NCI-H2081 (cell line): Measurements from ENCODE around the gene FBXO33.

Experiments used
- DNase-seq, 2 experiments: peaks; one replicate each; lab custom pipeline; 2025; lab: John Stamatoyannopoulos, UW

Gene FBXO33, protein sequence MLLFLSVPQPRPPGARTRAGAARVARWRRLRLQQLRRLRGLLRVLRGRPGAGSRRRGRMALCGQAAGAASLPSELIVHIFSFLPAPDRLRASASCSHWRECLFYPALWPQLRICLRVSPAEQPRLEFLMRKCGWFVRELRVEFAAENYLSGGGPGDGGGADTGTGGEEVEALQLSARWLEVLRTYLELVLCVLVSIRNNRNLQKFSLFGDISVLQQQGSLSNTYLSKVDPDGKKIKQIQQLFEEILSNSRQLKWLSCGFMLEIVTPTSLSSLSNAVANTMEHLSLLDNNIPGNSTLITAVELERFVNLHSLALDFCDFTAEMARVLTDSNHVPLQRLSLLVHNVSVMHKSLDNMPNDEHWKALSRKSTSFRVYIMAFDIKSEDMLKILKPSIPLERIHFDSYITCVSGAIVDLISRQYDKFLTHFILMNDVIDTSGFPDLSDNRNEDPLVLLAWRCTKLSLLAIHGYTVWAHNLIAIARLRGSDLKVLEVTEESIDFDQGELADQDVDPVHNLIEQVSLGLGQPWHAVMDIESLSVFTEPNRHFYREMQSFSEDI

DNA sequence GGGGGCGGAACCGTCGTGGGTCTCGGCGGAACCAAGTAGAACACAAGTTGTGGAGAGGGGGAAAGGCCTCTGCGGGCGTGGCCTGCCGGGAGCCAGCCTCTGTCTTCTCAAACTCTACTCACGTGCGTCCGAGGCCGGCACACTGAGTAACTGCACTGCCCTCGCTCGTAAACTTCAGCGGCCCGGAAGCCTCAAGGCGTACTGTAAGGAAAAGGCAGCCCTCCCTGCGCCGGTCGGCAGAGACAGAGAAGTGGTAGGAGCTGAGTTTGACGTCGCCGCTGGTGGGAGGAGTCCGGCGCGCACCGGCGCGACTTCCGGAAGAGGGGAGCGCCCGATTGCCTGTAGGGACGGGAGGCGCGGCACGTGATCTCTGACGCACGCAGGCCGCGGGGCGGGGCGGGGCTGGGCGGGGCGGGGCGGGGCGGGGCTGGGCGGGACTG, at the start of gene FBXO33:
Gene FBXO33 (minus strand): TSS at position 255 of the 440 bp plus-strand sequence. CDS start 271 bp downstream, outside the sequence.
- peak; percentile 92 to 93 for DNase-seq

DNA sequence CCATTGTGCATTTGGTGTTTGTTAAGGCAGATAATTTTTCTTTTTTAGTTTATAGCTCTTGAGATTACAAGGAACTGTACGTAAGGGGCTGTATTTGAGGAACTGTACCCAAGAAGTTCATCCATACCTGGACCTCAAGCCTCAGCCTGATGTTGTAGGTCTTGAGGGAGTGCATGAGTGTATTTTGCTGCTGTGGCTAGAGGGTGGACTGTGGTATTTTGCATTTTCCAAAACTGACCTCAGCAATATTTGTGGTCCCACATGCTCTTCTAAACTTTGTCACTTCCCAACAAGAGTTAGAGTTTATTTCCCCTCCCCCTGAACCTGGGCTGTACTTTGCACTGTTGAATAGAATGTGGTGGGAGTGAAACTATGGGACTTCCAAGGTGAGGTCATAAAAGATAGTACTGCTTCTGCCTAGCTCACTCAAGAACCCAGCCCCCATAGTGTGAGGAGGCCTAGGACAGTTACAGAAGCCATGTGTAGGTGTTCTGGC, 42.2 kb upstream of the FBXO33 start:
- no peak for DNase-seq

GRCh38 chr14:39472078-39472477, 39.8 kb upstream of the FBXO33 start:
- no peak for DNase-seq

GRCh38 chr14:39469094-39469710, 37.0 kb upstream of the FBXO33 start:
- no peak for DNase-seq

- peak; percentile 11 to 60 for DNase-seq
These were observed 35.8 kb upstream of the FBXO33 start for GRCh38 chr14:39467889-39468524.

GRCh38 chr14:39459795-39460478, 27.7 kb upstream of the FBXO33 start:
- no peak for DNase-seq

- no peak for DNase-seq
These were observed 24.5 kb upstream of the FBXO33 start for GRCh38 chr14:39456702-39457250.

- DNase-seq = no peak
These were observed 22.8 kb upstream of the FBXO33 start for GRCh38 chr14:39454906-39455539.

GRCh38 chr14:39452680-39453079, 20.4 kb upstream of the FBXO33 start:
- DNase-seq = no peak

GRCh38 chr14:39451811-39452210, 19.6 kb upstream of the FBXO33 start:
- no peak for DNase-seq

- DNase-seq = no peak
These were observed 15.0 kb upstream of the FBXO33 start for GRCh38 chr14:39447175-39447661.

GRCh38 chr14:39446131-39446744, 14.0 kb upstream of the FBXO33 start:
- DNase-seq = no peak

DNA sequence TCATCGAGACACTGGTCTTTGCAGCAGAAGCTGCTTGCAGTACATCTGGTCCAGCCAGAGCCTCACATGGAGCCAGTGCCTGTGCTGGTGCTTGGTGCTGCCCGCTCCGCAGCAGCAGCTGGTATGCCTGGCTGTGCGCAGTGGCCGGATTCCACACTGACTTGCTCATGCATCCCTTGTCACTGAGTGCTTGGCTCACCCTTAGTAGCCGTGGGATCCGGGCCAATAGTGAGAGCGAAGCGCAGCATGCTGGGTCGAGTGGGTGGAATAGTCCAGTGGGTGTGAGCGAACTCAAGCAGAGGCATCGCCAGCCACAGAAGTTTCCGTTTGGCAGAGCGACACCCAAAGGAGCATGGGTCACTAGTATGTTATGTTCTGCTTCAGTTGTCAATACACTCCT, 10.1 kb upstream of the FBXO33 start:
- DNase-seq = no peak

DNA sequence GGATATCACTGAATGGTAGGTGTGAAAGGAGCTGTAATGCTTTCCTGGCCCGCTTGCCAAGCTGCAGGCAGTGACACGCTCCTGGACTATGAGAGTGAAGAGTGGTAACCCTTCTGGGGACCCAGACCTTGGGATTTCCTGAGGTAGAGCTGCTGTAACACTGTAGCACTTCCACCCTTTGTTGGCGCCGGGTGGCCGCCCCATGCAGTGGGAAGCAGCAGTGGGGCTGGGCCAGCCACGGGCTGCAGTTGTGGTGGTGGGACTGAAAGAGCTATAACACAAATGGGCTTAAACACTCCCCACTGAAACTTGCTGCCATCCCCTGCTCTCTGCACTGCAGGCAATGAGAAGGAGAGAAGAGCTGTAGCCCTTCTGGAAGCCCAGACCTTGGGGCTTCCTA, 9.6 kb upstream of the FBXO33 start:
- DNase-seq = no peak

GRCh38 chr14:39440975-39441374, 8.7 kb upstream of the FBXO33 start:
- no peak for DNase-seq

- no peak for DNase-seq
These were observed 3.0 kb upstream of the FBXO33 start for GRCh38 chr14:39435241-39435640.

DNA sequence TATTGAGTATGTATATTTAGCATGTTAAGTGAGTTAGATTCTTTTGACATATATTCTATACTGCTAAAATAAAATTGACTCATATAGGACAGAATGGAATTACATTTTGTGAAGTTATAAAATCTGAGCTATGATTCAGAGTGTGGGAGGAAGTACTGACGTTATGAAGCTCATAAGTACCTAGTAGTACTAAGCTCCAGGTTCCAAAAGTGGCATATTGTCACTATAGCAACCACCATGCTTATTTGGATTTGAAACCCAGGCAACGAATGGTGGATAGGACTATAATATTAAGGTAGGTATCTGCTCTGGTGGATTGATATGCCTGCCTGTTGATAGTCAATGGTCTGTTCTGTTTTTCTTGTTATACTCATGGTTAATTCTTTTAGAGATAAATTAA, 2.2 kb upstream of the FBXO33 start:
- no peak for DNase-seq

GRCh38 chr14:39433452-39433813, 1.2 kb upstream of the FBXO33 start:
- no peak for DNase-seq

DNA sequence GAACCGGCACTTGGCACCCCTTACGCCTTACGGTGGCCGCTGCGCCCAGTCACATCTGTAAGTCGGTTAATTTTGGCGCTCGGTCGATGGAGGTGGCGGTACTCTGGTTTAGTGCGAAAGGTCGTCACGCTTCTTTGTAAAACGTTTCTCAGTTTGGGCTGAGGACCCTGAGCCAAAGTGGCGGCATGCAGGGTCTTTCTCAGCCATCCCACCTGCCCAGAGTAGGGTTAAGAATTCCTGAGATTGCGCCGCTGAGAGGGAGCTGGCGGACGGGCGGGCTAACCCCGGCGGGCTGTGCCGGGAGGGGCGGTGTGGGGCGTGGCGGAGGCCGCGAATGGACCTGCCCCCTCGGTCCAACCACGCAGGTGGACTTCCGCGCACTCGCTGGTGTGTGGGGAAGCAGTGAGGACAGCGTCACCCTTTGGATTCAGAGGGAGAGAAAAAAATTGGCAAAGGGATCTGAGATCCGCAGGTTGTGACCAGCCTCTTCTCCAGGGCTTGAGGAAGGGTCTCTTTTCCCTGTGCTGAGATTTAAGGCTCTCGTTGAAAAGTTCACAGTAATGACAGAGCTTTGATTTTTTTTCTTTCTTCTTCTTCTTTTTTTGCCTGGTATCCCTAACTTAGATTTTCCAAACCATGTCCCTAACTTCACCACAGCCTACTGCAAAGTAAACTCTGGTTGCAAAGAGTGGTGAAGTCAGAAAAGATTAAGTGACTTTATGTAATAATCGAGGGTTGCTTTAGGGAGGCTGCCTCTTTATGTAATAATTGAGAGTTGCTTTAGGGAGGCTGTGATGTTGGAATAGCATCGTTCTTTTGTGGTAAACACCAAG, 602 bp upstream of the FBXO33 start:
- peak; percentile 89 to 92 for DNase-seq
